AG10803 (cell line): ENCODE data around the gene KLK8.

Experiments
- DNase-seq: peaks from one replicate; pipeline ENCODE4 v3.0.0; 2010; ENCODE audit warnings: low read depth
- H3K4me3 ChIP-seq: 2 replicates; pipeline ENCODE4 v1.5.1; 2011; ENCODE audit warnings: mild to moderate bottlenecking, low read length, control low read depth
- CTCF ChIP-seq: conservative IDR thresholded peaks from 2 replicates; pipeline ENCODE4 v1.5.1; 2011; ENCODE audit warnings: mild to moderate bottlenecking, low read length, control low read depth, inconsistent platforms

KLK8 gene

DNA sequence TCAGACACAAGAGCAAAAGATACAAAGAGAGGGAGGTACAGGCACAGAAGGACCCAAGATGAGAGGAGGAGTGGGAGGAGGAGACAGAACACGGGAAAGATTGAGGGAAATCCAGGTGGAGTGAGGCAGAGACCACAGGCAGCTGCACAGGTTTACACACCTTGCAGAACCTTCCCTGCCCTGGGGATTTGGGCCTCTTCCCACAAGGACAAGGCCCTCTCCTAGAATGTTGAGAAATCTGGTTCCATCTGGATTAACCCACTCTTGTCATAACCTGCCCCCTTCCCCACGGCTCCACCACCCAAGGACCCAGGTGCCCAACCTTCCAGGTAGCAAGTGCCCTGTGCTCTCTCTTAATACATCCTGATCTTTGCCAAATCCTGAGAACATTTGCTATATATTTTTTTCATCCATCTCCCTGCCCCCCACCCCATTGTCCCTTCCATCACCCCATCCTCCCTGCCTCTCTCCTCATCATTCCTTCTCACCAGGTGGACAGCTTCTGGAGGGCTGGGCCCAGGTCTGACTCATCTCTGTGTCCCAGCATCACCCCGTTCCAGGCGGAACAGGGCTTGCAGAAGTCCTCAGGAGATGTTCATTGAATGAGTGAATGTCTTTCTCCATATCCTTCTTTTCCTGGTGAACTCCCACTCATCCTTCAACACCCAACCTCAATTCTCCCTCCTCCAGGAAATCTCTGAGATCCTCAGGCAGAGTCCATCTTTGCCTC lies 8.8 kb upstream of the KLK8 start:
- TF ChIP-seq CTCF, result no peak

GRCh38 chr19:51009061-51009891 lies 7.9 kb upstream of the KLK8 start:
- TF ChIP-seq CTCF, result no peak

More for the DNA sequence above, 8.8 kb upstream of the KLK8 start:
- no peak for DNase-seq
- H3K4me3 ChIP-seq, result no peak overlapping the region

GRCh38 chr19:51007488-51007887 lies 6.1 kb upstream of the KLK8 start:
- H3K4me3 ChIP-seq, result no peak overlapping the region
- TF ChIP-seq CTCF, result no peak
- DNase-seq, result no peak

More at GRCh38 chr19:51009061-51009891, 7.9 kb upstream of the KLK8 start:
- no peak for DNase-seq
- H3K4me3 ChIP-seq, result no peak overlapping the region

DNA sequence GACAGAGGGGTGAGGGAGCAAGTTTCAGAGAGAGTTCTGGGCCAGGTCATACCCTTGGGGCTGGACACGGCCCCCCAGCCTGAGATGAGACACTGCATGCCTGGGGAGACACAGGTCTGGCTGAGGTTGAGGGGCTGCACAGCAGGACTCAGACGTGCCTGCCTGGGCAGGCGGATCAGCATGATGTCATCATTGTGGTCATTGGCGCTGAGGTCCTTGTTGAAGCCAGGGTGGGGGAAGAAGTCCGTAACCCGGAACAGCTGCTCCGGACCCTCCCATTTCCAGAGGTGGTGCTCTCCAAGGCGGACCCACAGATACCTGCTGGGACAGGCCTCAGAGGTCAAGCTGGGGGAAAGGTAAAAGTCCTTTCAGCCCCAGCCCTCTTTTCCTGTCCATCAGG lies 5.0 kb upstream of the KLK8 start:
- no peak for DNase-seq
- no peak for TF ChIP-seq CTCF

DNA sequence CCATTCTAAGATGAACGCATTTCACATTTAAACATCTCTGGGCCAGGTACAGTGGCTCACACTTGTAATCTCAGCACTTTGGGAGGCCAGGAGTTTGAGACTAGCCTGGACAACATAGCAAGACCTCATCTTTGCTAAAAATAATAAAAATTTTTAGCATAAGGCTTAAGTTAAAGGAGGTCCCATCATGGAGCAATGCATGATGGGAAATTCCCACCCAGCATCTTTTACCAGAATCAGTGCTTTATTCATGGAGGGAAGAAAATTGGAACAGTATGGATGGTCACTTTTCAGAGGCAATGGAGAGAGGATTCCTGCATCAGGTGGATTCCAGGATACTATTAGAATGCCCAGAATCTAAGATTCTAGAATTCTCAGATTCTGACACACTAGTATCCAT lies 3.8 kb upstream of the KLK8 start:
- no peak overlapping the region for H3K4me3 ChIP-seq
- no peak for TF ChIP-seq CTCF
- no peak for DNase-seq

More for the DNA sequence above, 5.0 kb upstream of the KLK8 start:
- no peak overlapping the region for H3K4me3 ChIP-seq

DNA sequence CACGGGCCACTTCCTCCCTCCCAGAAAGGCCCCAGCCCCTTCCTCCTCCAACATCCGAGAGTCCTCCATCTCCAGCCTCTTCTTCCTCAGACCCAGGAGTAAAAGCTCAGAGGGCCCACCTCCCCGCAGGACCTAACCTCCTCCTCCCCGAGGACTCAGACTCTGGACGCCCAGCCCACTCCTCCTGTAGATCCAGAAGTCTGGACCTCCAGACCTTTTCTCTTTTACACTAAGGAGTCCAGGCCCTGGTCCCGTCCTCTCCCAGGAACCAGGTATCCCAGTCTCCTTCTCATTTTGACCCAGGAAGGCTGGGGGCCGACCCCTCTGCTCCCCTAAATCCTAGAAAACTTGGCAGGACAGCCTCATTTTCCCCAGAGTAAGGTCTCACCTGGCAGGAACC lies 1.9 kb upstream of the KLK8 start:
- no peak for DNase-seq
- TF ChIP-seq CTCF, result no peak
- no peak overlapping the region for H3K4me3 ChIP-seq
